ENCODE data around the gene OR9Q2.

DNA sequence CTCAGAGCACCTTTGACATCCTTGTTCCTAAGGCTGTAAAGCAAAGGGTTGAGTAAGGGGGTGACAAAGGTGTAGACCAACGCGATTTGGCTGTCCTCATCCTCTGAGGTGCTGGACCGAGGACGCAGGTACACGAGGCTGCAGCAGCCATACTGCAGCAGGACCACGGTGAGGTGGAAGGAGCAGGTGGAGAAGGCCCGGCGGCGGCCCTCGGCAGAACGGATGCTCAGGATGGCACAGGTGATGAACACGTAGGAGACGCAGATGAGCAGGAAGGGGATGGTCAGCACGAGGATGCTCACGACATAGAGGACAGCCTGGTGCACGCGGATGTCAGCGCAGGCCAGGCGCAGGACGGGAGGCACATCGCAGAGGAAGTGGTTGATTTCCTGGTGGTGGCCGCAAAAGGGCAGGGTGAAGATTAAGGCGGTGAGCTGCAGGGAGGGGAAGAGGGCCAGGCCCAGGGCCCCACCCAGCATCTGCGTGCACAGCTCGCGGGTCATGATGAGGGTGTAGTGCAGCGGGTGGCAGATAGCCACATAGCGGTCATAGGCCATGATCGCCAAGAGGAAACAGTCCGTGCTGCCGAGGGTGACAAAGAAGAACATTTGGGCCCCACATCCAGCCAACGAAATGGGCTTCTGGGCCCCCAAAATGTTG lies 39.2 kb downstream of the OR9Q2 start:
- TF ChIP-seq CTCF (IDR thresholded peaks at IDR 0.05) (no peak), POLR2A (IDR thresholded peaks at IDR 0.05) (no peak)
